GM06990 (cell line): ENCODE data around the gene FRMD7.

Experiments
- DNase-seq: peaks from one replicate; pipeline ENCODE4 v3.0.0-alpha.2; 2011; ENCODE audit not compliant: insufficient read length; ENCODE audit errors: extremely low read depth
- H3K27me3 ChIP-seq: replicated peaks from 2 replicates; pipeline ENCODE4 v1.6.0; 2011; ENCODE audit warnings: low read length; ENCODE audit not compliant: control insufficient read depth, insufficient read depth
- H3K36me3 ChIP-seq: 2 replicates; pipeline ENCODE4 v1.5.1; 2011; ENCODE audit warnings: low read length; ENCODE audit not compliant: control insufficient read depth, insufficient read depth
- H3K4me3 ChIP-seq: replicated peaks from 2 replicates; pipeline ENCODE4 v1.5.1; 2011; ENCODE audit warnings: low read depth, mild to moderate bottlenecking, control low read depth, low read length
- TF ChIP-seq, protein P1 (sequence below): IDR thresholded peaks from 2 replicates; pipeline ENCODE4 v1.5.1; 2011; ENCODE audit warnings: low read length, control low read depth, mild to moderate bottlenecking, inconsistent platforms; ENCODE audit not compliant: insufficient read depth, poor library complexity, severe bottlenecking

Gene FRMD7, protein sequence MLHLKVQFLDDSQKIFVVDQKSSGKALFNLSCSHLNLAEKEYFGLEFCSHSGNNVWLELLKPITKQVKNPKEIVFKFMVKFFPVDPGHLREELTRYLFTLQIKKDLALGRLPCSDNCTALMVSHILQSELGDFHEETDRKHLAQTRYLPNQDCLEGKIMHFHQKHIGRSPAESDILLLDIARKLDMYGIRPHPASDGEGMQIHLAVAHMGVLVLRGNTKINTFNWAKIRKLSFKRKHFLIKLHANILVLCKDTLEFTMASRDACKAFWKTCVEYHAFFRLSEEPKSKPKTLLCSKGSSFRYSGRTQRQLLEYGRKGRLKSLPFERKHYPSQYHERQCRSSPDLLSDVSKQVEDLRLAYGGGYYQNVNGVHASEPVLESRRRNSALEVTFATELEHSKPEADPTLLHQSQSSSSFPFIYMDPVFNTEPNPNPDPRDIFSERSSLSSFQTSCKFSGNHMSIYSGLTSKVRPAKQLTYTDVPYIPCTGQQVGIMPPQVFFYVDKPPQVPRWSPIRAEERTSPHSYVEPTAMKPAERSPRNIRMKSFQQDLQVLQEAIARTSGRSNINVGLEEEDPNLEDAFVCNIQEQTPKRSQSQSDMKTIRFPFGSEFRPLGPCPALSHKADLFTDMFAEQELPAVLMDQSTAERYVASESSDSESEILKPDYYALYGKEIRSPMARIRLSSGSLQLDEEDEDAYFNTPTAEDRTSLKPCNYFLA

DNA sequence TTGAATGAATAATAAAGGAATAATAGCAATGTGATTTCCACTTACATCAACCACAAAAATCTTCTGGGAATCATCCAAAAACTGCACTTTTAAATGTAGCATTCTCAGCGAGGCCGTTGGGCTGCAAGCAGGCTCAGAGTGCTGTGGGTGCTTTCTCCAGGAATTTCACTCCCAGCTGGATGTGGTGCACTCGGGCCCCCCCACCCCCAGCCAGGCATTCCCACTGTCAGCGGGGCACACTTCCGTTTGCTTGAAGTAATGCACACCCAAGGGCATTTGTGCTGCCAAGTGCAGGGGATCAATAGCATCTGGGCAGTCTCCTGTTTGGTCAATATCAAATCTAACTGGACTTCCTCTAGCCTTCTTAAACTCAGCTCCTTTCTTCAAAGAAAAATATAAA, at the start of gene FRMD7:
TSS of gene FRMD7 (minus strand) at position 278 of the 400 bp plus-strand sequence. CDS start at position 102, 176 bp downstream.
- TF ChIP-seq, protein P1, sequence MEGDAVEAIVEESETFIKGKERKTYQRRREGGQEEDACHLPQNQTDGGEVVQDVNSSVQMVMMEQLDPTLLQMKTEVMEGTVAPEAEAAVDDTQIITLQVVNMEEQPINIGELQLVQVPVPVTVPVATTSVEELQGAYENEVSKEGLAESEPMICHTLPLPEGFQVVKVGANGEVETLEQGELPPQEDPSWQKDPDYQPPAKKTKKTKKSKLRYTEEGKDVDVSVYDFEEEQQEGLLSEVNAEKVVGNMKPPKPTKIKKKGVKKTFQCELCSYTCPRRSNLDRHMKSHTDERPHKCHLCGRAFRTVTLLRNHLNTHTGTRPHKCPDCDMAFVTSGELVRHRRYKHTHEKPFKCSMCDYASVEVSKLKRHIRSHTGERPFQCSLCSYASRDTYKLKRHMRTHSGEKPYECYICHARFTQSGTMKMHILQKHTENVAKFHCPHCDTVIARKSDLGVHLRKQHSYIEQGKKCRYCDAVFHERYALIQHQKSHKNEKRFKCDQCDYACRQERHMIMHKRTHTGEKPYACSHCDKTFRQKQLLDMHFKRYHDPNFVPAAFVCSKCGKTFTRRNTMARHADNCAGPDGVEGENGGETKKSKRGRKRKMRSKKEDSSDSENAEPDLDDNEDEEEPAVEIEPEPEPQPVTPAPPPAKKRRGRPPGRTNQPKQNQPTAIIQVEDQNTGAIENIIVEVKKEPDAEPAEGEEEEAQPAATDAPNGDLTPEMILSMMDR = no peak
- no peaks in the 10 kb centered on the region for H3K27me3 ChIP-seq
- no peaks in the 10 kb centered on the region for H3K36me3 ChIP-seq
- H3K4me3 ChIP-seq = no peak within 1 kb of the TSS
- no peak for DNase-seq

DNA sequence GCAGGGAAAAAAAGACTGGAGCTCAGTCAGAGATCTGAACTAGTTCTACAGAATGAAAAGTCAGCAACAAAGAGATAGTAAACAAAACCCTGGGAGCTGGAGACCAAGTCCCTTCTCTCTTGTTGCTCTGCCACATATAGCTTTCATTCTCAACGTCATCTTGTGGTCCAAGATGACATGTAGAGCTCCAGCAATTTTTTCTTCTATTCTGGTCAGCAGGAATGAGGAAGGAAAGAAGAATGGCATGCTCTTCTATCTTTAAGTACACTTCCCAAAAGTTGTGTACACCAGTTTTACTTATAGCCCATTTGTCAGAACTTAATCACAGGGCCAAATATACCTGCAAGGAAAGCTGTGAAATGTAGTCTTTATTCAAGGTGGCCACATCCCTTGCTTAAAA, 45.8 kb upstream of the FRMD7 start:
- Histone ChIP-seq H3K36me3 (no peaks in the 10 kb centered on the region), H3K4me3 (no peak overlapping the region), H3K27me3 (no peaks in the 10 kb centered on the region)
- DNase-seq = no peak
- TF ChIP-seq, protein P1 = no peak

DNA sequence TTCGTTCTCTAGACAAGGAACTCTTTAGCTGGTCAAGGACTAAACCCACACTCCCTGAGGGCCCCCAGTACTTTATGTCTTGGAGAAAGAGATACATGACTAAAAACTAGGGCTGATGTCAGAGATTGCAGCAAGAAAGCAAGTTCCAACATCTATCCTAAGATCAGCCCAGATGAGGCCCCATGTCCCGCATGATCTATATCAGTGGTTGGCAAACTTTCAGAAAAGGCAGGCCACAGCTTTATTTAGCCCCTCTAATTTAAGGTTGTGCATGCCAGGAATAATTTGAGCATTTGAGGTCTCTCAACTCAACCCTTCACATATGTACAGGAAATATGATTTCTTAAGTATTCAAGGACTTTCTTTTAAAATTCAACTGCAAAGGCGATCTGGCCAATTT, 44.1 kb upstream of the FRMD7 start:
- Histone ChIP-seq H3K4me3 (no peak overlapping the region), H3K27me3 (no peaks in the 10 kb centered on the region), H3K36me3 (no peaks in the 10 kb centered on the region)
- no peak for DNase-seq
- TF ChIP-seq, protein P1 = no peak

- TF ChIP-seq, protein P1 = no peak
- no peaks in the 10 kb centered on the region for H3K36me3 ChIP-seq
- no peak overlapping the region for H3K4me3 ChIP-seq
- no peak for DNase-seq
- no peaks in the 10 kb centered on the region for H3K27me3 ChIP-seq
Observed at GRCh38 chrX:132171478-132171877, 43.7 kb upstream of the FRMD7 start.

DNA sequence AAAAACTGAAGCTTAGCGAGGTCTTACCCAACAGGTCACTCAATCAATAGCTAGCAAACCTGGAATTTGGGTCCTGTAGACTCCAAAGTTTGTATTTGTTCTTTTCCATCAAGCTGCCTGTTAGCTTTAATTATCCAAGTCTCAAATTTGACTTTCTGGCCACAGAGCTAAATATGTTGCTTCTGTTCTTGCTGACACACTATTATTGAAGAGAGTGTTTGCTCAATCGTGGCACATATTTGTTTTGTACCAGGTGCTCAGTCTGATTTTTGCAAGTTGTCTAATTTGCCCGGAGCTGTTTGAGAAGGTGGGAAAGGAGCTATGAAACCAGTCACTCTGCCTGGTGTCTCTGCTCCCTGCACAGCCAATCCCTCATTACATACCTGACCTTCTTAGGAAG, 41.7 kb upstream of the FRMD7 start:
- no peaks in the 10 kb centered on the region for H3K36me3 ChIP-seq
- H3K27me3 ChIP-seq = no peaks in the 10 kb centered on the region
- no peak for DNase-seq
- no peak overlapping the region for H3K4me3 ChIP-seq
- TF ChIP-seq, protein P1 = no peak
